Gastrocnemius medialis (tissue), 4 donors: Measurements from ENCODE around the gene TBR1. TPM values are rescaled to one million over a fixed set of nuclear protein-coding genes. Genes with fewer than 3 reads are reported as not detected.

Experiments used
- ATAC-seq, 2 donors: fragments of 150-250 bp; one replicate each; pipeline ENCODE4 v1.9.1; 2016
- DNase-seq, 2 donors: peaks; one replicate each; pipeline ENCODE4 v3.0.0-alpha.2; 2019
- H3K27ac ChIP-seq, 4 donors: fragments of 200-600 bp; sonication (generic); 1 replicate in 1 of 4; 2 replicates in 3 of 4; pipeline ENCODE4 v1.5.1; 2016 to 2018; ENCODE audit warnings: mild to moderate bottlenecking in 2 of 4, moderate library complexity in 1 of 4
- H3K27me3 ChIP-seq, 3 donors: fragments of 200-600 bp; sonication (generic) in 2 of 3; 1 replicate in 1 of 3; 2 replicates in 2 of 3; pipeline versions ENCODE4 v1.5.1 to v1.6.0; 2016 to 2019; ENCODE audit warnings: mild to moderate bottlenecking in 1 of 3, moderate library complexity in 1 of 3
- H3K36me3 ChIP-seq, 2 donors: fragments of 200-600 bp; sonication (generic) in 1 of 2; one replicate each; pipeline ENCODE4 v1.5.1; 2017 to 2018
- H3K4me1 ChIP-seq, 2 donors: fragments of 200-600 bp; sonication (generic) in 1 of 2; one replicate each; pipeline ENCODE4 v1.5.1; 2016 to 2017; ENCODE audit warnings: mild to moderate bottlenecking in 2 of 2
- H3K4me3 ChIP-seq, 4 donors: fragments of 200-600 bp; sonication (generic) in 3 of 4; 1 replicate in 1 of 4; 2 replicates in 3 of 4; pipeline ENCODE4 v1.5.1; 2016 to 2019; ENCODE audit warnings: mild to moderate bottlenecking in 2 of 4
- H3K9me3 ChIP-seq, 3 donors: fragments of 200-600 bp; sonication (generic) in 2 of 3; 1 replicate in 1 of 3; 2 replicates in 2 of 3; pipeline ENCODE4 v1.5.1; 2016 to 2019
- CTCF ChIP-seq, 5 experiments: fragments of 450-650 bp in 3 of 5; fragments of 200-600 bp in 2 of 5; sonication (generic) in 2 of 5; IDR thresholded peaks in 4 of 5; conservative IDR thresholded peaks in 1 of 5; 1 replicate in 4 of 5; 2 replicates in 1 of 5; pipeline ENCODE4 v1.5.1; 2016 to 2019; ENCODE audit warnings: antibody characterized with exemption in 5 of 5, mild to moderate bottlenecking in 3 of 5, moderate library complexity in 3 of 5
- POLR2A ChIP-seq, 2 donors: fragments of 450-650 bp; IDR thresholded peaks; one replicate each; pipeline ENCODE4 v1.6.1; 2017; ENCODE audit warnings: antibody characterized with exemption in 2 of 2, mild to moderate bottlenecking in 2 of 2, moderate library complexity in 2 of 2
- in situ Hi-C, 4 donors: fragments of 200-750 bp; cut with MboI; loops; one replicate each; pipeline versions ENCODE4 v1.15.0 to v1.8.0; 2017; ENCODE audit warnings: low sequenced_read_pairs in 4 of 4
- intact Hi-C: fragments of 100-400 bp; cut with DNase I; formaldehyde crosslinking; loops from one replicate; pipeline ENCODE4 v1.15.1; 2023; ENCODE audit warnings: low total_unique reads
- total RNA-seq, 4 donors: library from RNA; depleted of rRNA; stranded (reverse); fragments of >200 nt; gene quantifications; one replicate each; pipeline versions ENCODE4 v1.1.0 to v1.2.3, GENCODE V29; 2016

Gene TBR1
- total RNA-seq, 4 donors from 2014 or later, result not detected

- intact Hi-C loops, result no loop called here
- H3K4me1 ChIP-seq, result peaks cover 6 to 7% of the 10 kb centered on the region in 2 donors
- TF ChIP-seq CTCF (IDR thresholded peaks at IDR 0.05 in 4 of 5, conservative IDR thresholded peaks at IDR 0.05 in 1 of 5), result no peak
- TF ChIP-seq POLR2A (IDR thresholded peaks at IDR 0.05), result no peak
- no peak overlapping the region for H3K27ac ChIP-seq
- DNase-seq, result no peak
- peaks cover 73 to 83% (median 79%) of the 10 kb centered on the region in 3 donors for H3K27me3 ChIP-seq
- H3K9me3 ChIP-seq, result no peaks in the 10 kb centered on the region
- no peak for ATAC-seq
- in situ Hi-C loops, result no loop called here
- H3K4me3 ChIP-seq, result peak overlapping the region in 3 of 4 donors; percentile 15 to 21 (median 18)
- no peaks in the 10 kb centered on the region for H3K36me3 ChIP-seq
Observed at GRCh38 chr2:161426922-161427663, 11.0 kb downstream of the TBR1 start.

- H3K9me3 ChIP-seq, result no peaks in the 10 kb centered on the region
- TF ChIP-seq CTCF (IDR thresholded peaks at IDR 0.05 in 4 of 5, conservative IDR thresholded peaks at IDR 0.05 in 1 of 5), result no peak
- TF ChIP-seq POLR2A (IDR thresholded peaks at IDR 0.05), result no peak
- no peak overlapping the region for H3K27ac ChIP-seq
- ATAC-seq, result no peak
- H3K27me3 ChIP-seq, result peaks cover 64 to 78% (median 71%) of the 10 kb centered on the region in 3 donors
- H3K4me3 ChIP-seq, result peak overlapping the region in 3 of 4 donors; percentile 15 to 23 (median 18)
- intact Hi-C loops, result no loop called here
- in situ Hi-C loops, result no loop called here
- no peak for DNase-seq
- peaks cover 6 to 7% of the 10 kb centered on the region in 2 donors for H3K4me1 ChIP-seq
- no peaks in the 10 kb centered on the region for H3K36me3 ChIP-seq
Observed at GRCh38 chr2:161427664-161428587, 11.8 kb downstream of the TBR1 start.

- H3K4me1 ChIP-seq, result peaks cover 4 to 6% of the 10 kb centered on the region in 2 donors
- H3K27ac ChIP-seq, result no peak overlapping the region
- H3K36me3 ChIP-seq, result no peaks in the 10 kb centered on the region
- no peak overlapping the region for H3K4me3 ChIP-seq
- in situ Hi-C loops (no loop called here), intact Hi-C loops (no loop called here)
- no peak for ATAC-seq
- peaks cover 41 to 55% (median 54%) of the 10 kb centered on the region in 3 donors for H3K27me3 ChIP-seq
- no peak for TF ChIP-seq CTCF (IDR thresholded peaks at IDR 0.05 in 4 of 5, conservative IDR thresholded peaks at IDR 0.05 in 1 of 5)
- H3K9me3 ChIP-seq, result no peaks in the 10 kb centered on the region
- DNase-seq, result no peak
Observed at GRCh38 chr2:161430386-161430785, 14.3 kb downstream of the TBR1 start.

GRCh38 chr2:161432107-161432506, 16.0 kb downstream of the TBR1 start:
- peaks cover 4% of the 10 kb centered on the region in 2 donors for H3K4me1 ChIP-seq
- H3K9me3 ChIP-seq, result peaks cover 0 to 6% (median 0%) of the 10 kb centered on the region in 3 donors
- TF ChIP-seq POLR2A (IDR thresholded peaks at IDR 0.05) (no peak), CTCF (IDR thresholded peaks at IDR 0.05 in 4 of 5, conservative IDR thresholded peaks at IDR 0.05 in 1 of 5) (no peak)
- in situ Hi-C loops, result no loop called here
- ATAC-seq (no peak), DNase-seq (no peak)
- peaks cover 24 to 44% (median 36%) of the 10 kb centered on the region in 3 donors for H3K27me3 ChIP-seq
- no peak overlapping the region for H3K4me3 ChIP-seq
- intact Hi-C loops, result no loop called here
- no peak overlapping the region for H3K27ac ChIP-seq
- no peaks in the 10 kb centered on the region for H3K36me3 ChIP-seq
